Large intestine (tissue), 3 donors: ENCODE results near the gene CLEC14A. TPM values are rescaled to one million over a fixed set of nuclear protein-coding genes. Genes with fewer than 3 reads are reported as not detected.

ENCODE experiments used
- DNase-seq, 2 donors: peaks; one replicate each; pipeline versions ENCODE4 v3.0.0 to v3.0.0-alpha.2; 2013
- H3K27ac ChIP-seq: one replicate; pipeline ENCODE4 v1.5.1; 2013; ENCODE audit warnings: low read length
- H3K27me3 ChIP-seq: 2 replicates; pipeline ENCODE4 v1.6.1; 2013; ENCODE audit warnings: low read length; ENCODE audit not compliant: control insufficient read depth, insufficient read depth
- H3K36me3 ChIP-seq: 2 replicates; pipeline ENCODE4 v1.6.1; 2013; ENCODE audit warnings: low read length; ENCODE audit not compliant: control insufficient read depth, insufficient read depth
- H3K4me1 ChIP-seq: one replicate; pipeline ENCODE4 v1.6.1; 2013; ENCODE audit warnings: low read length; ENCODE audit not compliant: control insufficient read depth, insufficient read depth
- H3K4me3 ChIP-seq: one replicate; pipeline ENCODE4 v1.5.1; 2013; ENCODE audit warnings: low read length
- H3K9me3 ChIP-seq: one replicate; pipeline ENCODE4 v1.6.1; 2013; ENCODE audit warnings: mild to moderate bottlenecking, low read depth, low read length, moderate library complexity; ENCODE audit not compliant: control insufficient read depth
- WGBS: methylation state at CpG from one replicate; pipeline ENCODE4 v1.1.5; 2013; ENCODE audit warnings: low lambda C conversion rate; ENCODE audit not compliant: insufficient coverage; 5-methylcytosine and 5-hydroxymethylcytosine counted together
- polyA plus RNA-seq: library from polyadenylated mRNA; unstranded; fragments of 120-200 nt; gene quantifications from one replicate; pipeline ENCODE4 v1.2.1, GENCODE V29; 2013

The CLEC14A gene
- polyA plus RNA-seq, 1 donor: 5.9 TPM

- H3K4me3 ChIP-seq: no peak overlapping the region
Observed at GRCh38 chr14:38250331-38250730, 5.6 kb downstream of the CLEC14A start.

DNA sequence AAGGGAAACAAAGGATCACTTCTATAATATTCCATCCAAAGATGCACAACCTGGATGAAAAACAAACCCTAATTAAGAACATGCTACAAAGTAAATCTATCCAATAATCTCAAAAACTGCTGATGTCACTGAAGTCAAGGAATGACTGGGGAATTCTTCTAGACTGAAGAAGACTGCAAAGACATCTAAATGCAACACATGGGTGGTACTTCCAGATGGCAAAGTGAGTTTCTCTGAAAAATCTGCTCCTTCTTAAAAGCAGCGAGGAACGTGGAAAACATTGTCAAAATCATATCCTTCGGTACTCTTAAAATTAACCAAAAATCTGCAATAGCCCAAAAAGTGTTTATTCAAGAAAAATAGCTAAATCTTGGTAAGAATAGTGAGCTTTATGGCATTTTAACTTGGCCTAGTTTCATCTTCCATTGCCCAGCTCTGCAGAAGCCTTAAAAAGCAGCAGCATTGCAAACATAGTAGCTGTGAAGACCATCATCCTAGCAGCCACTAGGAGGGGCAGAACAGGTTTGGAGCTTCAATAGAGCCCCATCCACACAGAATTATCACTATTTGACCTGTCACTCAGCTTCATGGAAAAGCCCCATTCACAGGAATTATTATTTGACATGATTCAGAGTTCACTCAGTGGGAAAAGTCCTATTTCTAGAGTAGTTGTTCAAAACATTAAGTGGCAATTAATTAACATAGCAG lies 7.4 kb downstream of the CLEC14A start:
- Histone ChIP-seq H3K27me3 (peaks cover 4% of the 10 kb centered on the region), H3K4me3 (no peak overlapping the region), H3K36me3 (no peaks in the 10 kb centered on the region), H3K27ac (no peak overlapping the region), H3K9me3 (no peaks in the 10 kb centered on the region), H3K4me1 (no peaks in the 10 kb centered on the region)
- 100% methylated on average over 1 of the region's 3 CpGs for WGBS
- no peak for DNase-seq

More at GRCh38 chr14:38250331-38250730, 5.6 kb downstream of the CLEC14A start:
- Histone ChIP-seq H3K4me1 (peaks cover 3% of the 10 kb centered on the region), H3K9me3 (peaks cover 2% of the 10 kb centered on the region), H3K36me3 (no peaks in the 10 kb centered on the region), H3K27ac (no peak overlapping the region), H3K27me3 (peaks cover 22% of the 10 kb centered on the region)
- DNase-seq: no peak

DNA sequence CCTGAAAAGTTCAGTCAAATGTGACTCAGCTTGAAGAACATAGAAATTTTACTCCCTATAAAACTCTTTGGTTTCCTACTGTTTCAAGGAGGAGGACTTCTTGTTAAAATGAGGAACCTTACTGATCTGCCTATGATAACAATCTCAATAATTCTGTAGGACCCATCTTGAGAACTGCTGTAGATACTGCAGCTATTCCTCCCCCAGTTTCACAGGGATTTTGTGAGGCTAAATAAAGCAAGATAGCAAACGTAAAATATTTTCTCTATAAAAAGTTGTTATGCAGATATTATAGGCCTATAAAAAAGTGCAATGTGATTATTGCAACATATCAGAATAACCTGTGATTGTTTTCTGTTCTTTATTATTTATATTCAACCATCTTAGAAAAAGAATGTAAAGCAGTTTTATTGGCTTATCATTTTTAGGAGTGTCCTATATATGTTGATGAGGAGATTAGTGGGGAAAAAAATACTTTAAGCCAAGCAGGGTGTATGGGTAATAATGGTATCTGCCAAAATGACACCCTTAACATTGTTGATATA lies 12.1 kb downstream of the CLEC14A start:
- Histone ChIP-seq H3K36me3 (no peaks in the 10 kb centered on the region), H3K27me3 (no peaks in the 10 kb centered on the region), H3K4me3 (no peak overlapping the region), H3K27ac (no peak overlapping the region), H3K9me3 (no peaks in the 10 kb centered on the region), H3K4me1 (no peaks in the 10 kb centered on the region)
- DNase-seq: no peak
- 86% methylated on average over 1 of the region's 1 CpG for WGBS

DNA sequence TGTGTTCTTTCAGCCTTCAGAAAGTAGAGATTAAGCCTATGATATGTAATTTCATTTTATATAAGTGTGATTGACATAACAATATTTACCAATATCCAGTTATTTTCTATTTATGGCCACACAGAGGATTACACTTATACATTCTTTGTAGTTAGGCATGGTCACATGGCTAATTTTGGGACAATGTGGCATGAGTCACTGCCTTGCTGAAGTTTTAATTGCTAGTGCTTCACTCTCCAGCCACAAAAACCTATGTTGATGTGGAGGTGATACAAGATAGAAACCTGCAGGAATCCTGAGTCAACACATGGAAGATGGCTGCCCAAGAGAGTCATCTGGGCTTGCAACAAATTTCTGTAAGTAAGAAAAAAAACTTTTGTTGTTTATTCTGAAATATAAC lies 17.0 kb downstream of the CLEC14A start:
- no peaks in the 10 kb centered on the region for H3K4me1 ChIP-seq

GRCh38 chr14:38238332-38238731 lies 17.6 kb downstream of the CLEC14A start:
- DNase-seq: no peak
- Histone ChIP-seq H3K4me1 (no peaks in the 10 kb centered on the region), H3K9me3 (no peaks in the 10 kb centered on the region), H3K27me3 (no peaks in the 10 kb centered on the region), H3K27ac (no peak overlapping the region), H3K4me3 (no peak overlapping the region), H3K36me3 (no peaks in the 10 kb centered on the region)
- no CpG with 5 or more reads among the region's 1 CpG for WGBS

More for the DNA sequence above, 17.0 kb downstream of the CLEC14A start:
- Histone ChIP-seq H3K4me3 (no peak overlapping the region), H3K27ac (no peak overlapping the region), H3K27me3 (no peaks in the 10 kb centered on the region), H3K36me3 (no peaks in the 10 kb centered on the region), H3K9me3 (no peaks in the 10 kb centered on the region)
- DNase-seq: no peak

DNA sequence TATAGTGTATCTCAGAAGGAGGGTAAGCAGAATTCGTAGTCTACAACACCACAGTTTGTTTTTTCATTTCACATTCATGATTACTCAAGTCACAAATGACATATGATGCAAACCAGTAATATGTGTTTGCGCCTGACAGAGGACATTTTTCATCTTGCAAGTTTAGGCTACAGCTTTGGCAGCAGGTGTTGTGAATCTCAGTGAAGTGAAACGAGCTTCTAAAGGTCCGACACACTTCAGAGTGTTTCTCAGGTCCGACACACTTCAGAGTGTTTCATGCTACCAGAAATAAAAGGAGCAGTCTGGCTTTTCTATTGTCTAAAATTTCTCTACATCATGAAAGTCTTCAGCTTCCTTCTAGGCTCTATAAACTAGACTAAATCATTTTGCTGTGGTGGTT lies 22.7 kb downstream of the CLEC14A start:
- Histone ChIP-seq H3K27me3 (no peaks in the 10 kb centered on the region), H3K36me3 (no peaks in the 10 kb centered on the region), H3K4me3 (no peak overlapping the region), H3K9me3 (no peaks in the 10 kb centered on the region), H3K27ac (no peak overlapping the region), H3K4me1 (no peaks in the 10 kb centered on the region)
- no peak for DNase-seq
- WGBS: no CpG with 5 or more reads among the region's 5 CpGs

DNA sequence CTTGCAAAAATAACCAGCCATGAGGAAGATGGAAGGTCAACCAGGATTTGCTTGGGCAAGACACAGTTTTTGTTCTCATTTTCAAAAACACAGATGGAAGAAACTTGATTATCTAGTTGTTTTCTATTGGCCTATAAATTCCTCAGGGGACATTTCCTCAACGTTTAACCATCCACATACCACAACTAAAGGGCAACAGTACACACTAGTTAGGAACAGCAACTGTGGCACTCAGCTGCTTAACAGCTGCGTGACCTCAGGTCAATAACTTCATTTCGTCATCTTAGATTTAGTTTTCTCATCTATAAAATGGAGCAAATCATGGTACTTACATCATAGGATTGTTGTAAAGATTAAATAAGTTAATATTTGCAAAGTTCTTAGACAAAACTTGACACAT lies 29.5 kb downstream of the CLEC14A start:
- no peaks in the 10 kb centered on the region for H3K27me3 ChIP-seq
- H3K4me1 ChIP-seq: no peaks in the 10 kb centered on the region
- no peak overlapping the region for H3K4me3 ChIP-seq
- H3K36me3 ChIP-seq: no peaks in the 10 kb centered on the region
- H3K27ac ChIP-seq: no peak overlapping the region
- DNase-seq: no peak
- no CpG with 5 or more reads among the region's 3 CpGs for WGBS
- H3K9me3 ChIP-seq: no peaks in the 10 kb centered on the region

- Histone ChIP-seq H3K27me3 (no peaks in the 10 kb centered on the region), H3K9me3 (no peaks in the 10 kb centered on the region), H3K4me3 (no peak overlapping the region), H3K36me3 (no peaks in the 10 kb centered on the region), H3K27ac (no peak overlapping the region), H3K4me1 (no peaks in the 10 kb centered on the region)
- WGBS: 100% methylated on average over 1 of the region's 2 CpGs
- DNase-seq: no peak
Observed at GRCh38 chr14:38225946-38226345, 29.9 kb downstream of the CLEC14A start.

DNA sequence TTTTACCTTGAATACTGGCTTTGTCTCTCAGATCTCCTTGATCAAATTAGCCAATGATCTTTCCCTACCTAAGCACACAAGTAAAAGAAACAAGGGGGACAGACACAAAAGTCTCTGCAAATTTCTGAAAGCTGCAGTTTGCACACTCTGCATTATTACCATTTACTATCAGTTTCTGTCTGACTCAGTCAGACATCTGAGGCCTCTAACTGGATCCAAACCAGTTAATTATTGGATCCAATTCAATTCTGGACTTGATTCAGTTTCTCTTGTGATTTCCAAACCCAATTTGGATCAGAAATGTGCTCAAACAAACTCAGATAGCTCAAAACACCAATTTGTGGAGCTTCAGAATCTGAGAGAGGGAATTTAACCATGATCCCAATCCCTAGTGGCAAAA lies 31.6 kb downstream of the CLEC14A start:
- Histone ChIP-seq H3K4me3 (no peak overlapping the region), H3K4me1 (no peaks in the 10 kb centered on the region), H3K36me3 (no peaks in the 10 kb centered on the region), H3K27ac (no peak overlapping the region), H3K27me3 (no peaks in the 10 kb centered on the region), H3K9me3 (peaks cover 1% of the 10 kb centered on the region)
- no peak for DNase-seq

- no peaks in the 10 kb centered on the region for H3K36me3 ChIP-seq
- no peak overlapping the region for H3K27ac ChIP-seq
- H3K9me3 ChIP-seq: peaks cover 15% of the 10 kb centered on the region
- DNase-seq: no peak
- 100% methylated on average over 1 of the region's 3 CpGs for WGBS
- no peaks in the 10 kb centered on the region for H3K27me3 ChIP-seq
- no peak overlapping the region for H3K4me3 ChIP-seq
- H3K4me1 ChIP-seq: peaks cover 4% of the 10 kb centered on the region
Observed at GRCh38 chr14:38221077-38221476, 34.8 kb downstream of the CLEC14A start.

GRCh38 chr14:38217553-38217952 lies 38.3 kb downstream of the CLEC14A start:
- DNase-seq: peak in 1 of 2 donors; percentile 71

More at GRCh38 chr14:38217553-38217952, 38.3 kb downstream of the CLEC14A start:
- WGBS: no CpG with 5 or more reads among the region's 2 CpGs
- peaks cover 15% of the 10 kb centered on the region for H3K9me3 ChIP-seq
- no peaks in the 10 kb centered on the region for H3K36me3 ChIP-seq
- H3K27me3 ChIP-seq: no peaks in the 10 kb centered on the region
- H3K4me3 ChIP-seq: no peak overlapping the region
- H3K27ac ChIP-seq: peak overlapping the region; percentile 33
- H3K4me1 ChIP-seq: peaks cover 4% of the 10 kb centered on the region
